ENCODE results near the gene SEZ6. TPM values are rescaled to one million over a fixed set of nuclear protein-coding genes. Genes with fewer than 3 reads are reported as not detected.

The SEZ6 gene
- total RNA-seq, 1 donor from 2014 or later = not detected

GRCh38 chr17:29016345-29017210 lies 10.7 kb upstream of the SEZ6 start:
- peaks cover 43% of the 10 kb centered on the region for H3K27me3 Mint-ChIP-seq
- ATAC-seq (ENCODE audit: low read depth) = no peak
- H3K36me3 Mint-ChIP-seq (ENCODE audit: low read depth) = no peaks in the 10 kb centered on the region
- no peak for DNase-seq
- no peak overlapping the region for H3K27ac Mint-ChIP-seq
- intact Hi-C loops (cut with micrococcal nuclease) = no loop called here
- no peaks in the 10 kb centered on the region for H3K9me3 Mint-ChIP-seq
- no peak for TF ChIP-seq CTCF (IDR thresholded peaks at IDR 0.05)
- peaks cover 13% of the 10 kb centered on the region for H3K4me1 Mint-ChIP-seq
- CTCF ChIA-PET = no interaction called here
- H3K4me3 Mint-ChIP-seq = no peak overlapping the region
- POLR2A ChIA-PET = no interaction called here

- intact Hi-C loops (cut with micrococcal nuclease) = no loop called here
- ATAC-seq (ENCODE audit: low read depth) (no peak), DNase-seq (no peak)
- no peak for TF ChIP-seq CTCF (IDR thresholded peaks at IDR 0.05)
- ChIA-PET POLR2A (no interaction called here), CTCF (no interaction called here)
- Mint-ChIP-seq H3K9me3 (no peaks in the 10 kb centered on the region), H3K4me3 (no peak overlapping the region), H3K4me1 (peaks cover 10% of the 10 kb centered on the region), H3K36me3 (ENCODE audit: low read depth) (no peaks in the 10 kb centered on the region), H3K27ac (no peak overlapping the region), H3K27me3 (peaks cover 47% of the 10 kb centered on the region)
These were observed 8.9 kb upstream of the SEZ6 start for GRCh38 chr17:29014716-29015115.

GRCh38 chr17:29012535-29012934 lies 6.7 kb upstream of the SEZ6 start:
- Mint-ChIP-seq H3K4me1 (no peaks in the 10 kb centered on the region), H3K9me3 (no peaks in the 10 kb centered on the region), H3K27ac (no peak overlapping the region), H3K36me3 (ENCODE audit: low read depth) (no peaks in the 10 kb centered on the region), H3K27me3 (peaks cover 52% of the 10 kb centered on the region), H3K4me3 (no peak overlapping the region)
- ATAC-seq (ENCODE audit: low read depth) (no peak), DNase-seq (no peak)
- TF ChIP-seq CTCF (IDR thresholded peaks at IDR 0.05) = no peak
- intact Hi-C loops (cut with micrococcal nuclease) = no loop called here
- ChIA-PET CTCF (no interaction called here), POLR2A (interaction anchor here (0.7 kb wide), 1 partner anchor 69 kb away, joined by 3 read pairs; no protein-coding TSS in a partner anchor)

- POLR2A ChIA-PET = no interaction called here
- no peak overlapping the region for H3K4me3 Mint-ChIP-seq
These were observed 4.8 kb upstream of the SEZ6 start for GRCh38 chr17:29010586-29010985.

More at GRCh38 chr17:29010586-29010985, 4.8 kb upstream of the SEZ6 start:
- Mint-ChIP-seq H3K27me3 (peaks cover 59% of the 10 kb centered on the region), H3K27ac (no peak overlapping the region), H3K36me3 (ENCODE audit: low read depth) (no peaks in the 10 kb centered on the region), H3K9me3 (no peaks in the 10 kb centered on the region), H3K4me1 (peaks cover 2% of the 10 kb centered on the region)
- CTCF ChIA-PET = no interaction called here
- intact Hi-C loops (cut with micrococcal nuclease) = no loop called here
- DNase-seq (no peak), ATAC-seq (ENCODE audit: low read depth) (no peak)
- TF ChIP-seq CTCF (IDR thresholded peaks at IDR 0.05) = no peak
